Upper lobe of right lung (tissue), 1 donor: ENCODE measurements around the gene NR2C2AP. TPM values are rescaled to one million over a fixed set of nuclear protein-coding genes. Genes with fewer than 3 reads are reported as not detected.

ENCODE experiments used
- ATAC-seq: fragments of 200-7000 bp; cut with Tn5 transposase; one replicate; pipeline ENCODE4 v1.9.1; 2020; ENCODE audit warnings: mild to moderate bottlenecking, moderate library complexity
- DNase-seq: peaks from one replicate; pipeline ENCODE4 v3.0.0-alpha.2; 2020
- H3K27ac ChIP-seq: fragments of 200-600 bp; one replicate; pipeline ENCODE4 v1.8.0; 2022
- H3K27me3 ChIP-seq: fragments of 200-600 bp; one replicate; pipeline ENCODE4 v1.8.0; 2022; ENCODE audit warnings: mild to moderate bottlenecking
- H3K36me3 ChIP-seq: fragments of 200-600 bp; one replicate; pipeline ENCODE4 v1.8.0; 2022
- H3K4me1 ChIP-seq: fragments of 200-600 bp; one replicate; pipeline ENCODE4 v1.8.0; 2022
- H3K4me3 ChIP-seq: fragments of 200-600 bp; one replicate; pipeline ENCODE4 v1.8.0; 2022; ENCODE audit warnings: mild to moderate bottlenecking
- H3K9me3 ChIP-seq: fragments of 200-600 bp; one replicate; pipeline ENCODE4 v1.8.0; 2022
- CTCF ChIP-seq: fragments of 200-600 bp; IDR thresholded peaks from one replicate; pipeline ENCODE4 v1.8.0; 2022; ENCODE audit warnings: antibody characterized with exemption
- intact Hi-C: fragments of 100-400 bp; cut with DNase I; formaldehyde crosslinking; loops from one replicate; pipeline ENCODE4 v1.11.0; 2022
- total RNA-seq: library from RNA; stranded (reverse); fragmentation: NEBNext Ultra II Directional; extraction: Animal tissue kit (Norgen Biotek cat#: 25700); gene quantifications from one replicate; pipeline ENCODE4 v1.2.1, GENCODE V29; 2021
- donor health status: DM: no; HTN: yes; CAD: no; lungs with severe emphysema.

NR2C2AP gene
- total RNA-seq, 1 donor from 2014 or later, result 12.6 TPM

DNA sequence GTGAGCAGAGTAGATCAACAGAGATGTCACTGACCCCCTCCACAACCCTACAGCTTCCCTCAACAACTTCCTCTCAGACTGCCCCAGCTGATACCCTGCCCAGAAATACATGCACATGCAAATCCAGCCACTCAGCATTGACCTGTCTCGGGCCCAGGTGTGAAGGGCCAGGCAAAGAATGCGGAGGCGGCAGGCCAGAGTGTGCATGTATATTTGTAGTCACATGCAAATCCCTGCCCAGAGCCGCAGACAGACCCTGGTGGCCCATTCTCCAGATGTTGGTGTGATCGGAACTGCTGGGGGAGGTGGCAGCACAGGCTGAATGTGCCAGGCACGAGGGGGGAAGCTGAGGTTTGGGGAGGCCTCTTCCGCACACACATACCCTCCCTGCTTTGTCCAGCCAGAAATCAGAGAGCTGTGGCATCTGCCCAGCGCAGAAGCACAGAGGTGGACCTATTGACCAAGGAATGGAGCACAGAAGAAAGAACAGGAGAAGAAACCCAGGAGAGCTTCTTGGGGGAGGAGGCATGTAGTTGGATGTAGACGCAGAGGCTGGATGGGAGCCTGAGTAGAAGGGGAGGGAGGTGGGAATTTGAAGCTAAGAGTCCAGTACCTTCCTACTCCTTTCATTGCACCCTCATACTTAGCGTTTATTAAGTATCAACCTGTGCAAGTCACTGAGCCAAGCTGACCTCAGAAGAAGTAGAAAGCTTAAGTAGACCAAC, 47.6 kb downstream of the NR2C2AP start:
- intact Hi-C loops, result no loop called here
- no peak for DNase-seq
- no peak for TF ChIP-seq CTCF

GRCh38 chr19:19154768-19155494, 48.3 kb downstream of the NR2C2AP start:
- intact Hi-C loops, result no loop called here

More for the DNA sequence above, 47.6 kb downstream of the NR2C2AP start:
- Histone ChIP-seq H3K27me3 (no peaks in the 10 kb centered on the region), H3K4me3 (no peak overlapping the region), H3K4me1 (no peaks in the 10 kb centered on the region), H3K9me3 (no peaks in the 10 kb centered on the region), H3K27ac (no peak overlapping the region), H3K36me3 (no peaks in the 10 kb centered on the region)
- ATAC-seq, result no peak

GRCh38 chr19:19152668-19153384, 50.4 kb downstream of the NR2C2AP start:
- Histone ChIP-seq H3K27ac (no peak overlapping the region), H3K36me3 (peaks cover 15% of the 10 kb centered on the region), H3K27me3 (no peaks in the 10 kb centered on the region), H3K4me1 (no peaks in the 10 kb centered on the region), H3K9me3 (no peaks in the 10 kb centered on the region), H3K4me3 (no peak overlapping the region)
- TF ChIP-seq CTCF, result no peak
- ATAC-seq (no peak), DNase-seq (no peak)
- intact Hi-C loops, result no loop called here

More at GRCh38 chr19:19154768-19155494, 48.3 kb downstream of the NR2C2AP start:
- Histone ChIP-seq H3K36me3 (no peaks in the 10 kb centered on the region), H3K27ac (no peak overlapping the region), H3K9me3 (no peaks in the 10 kb centered on the region), H3K4me1 (no peaks in the 10 kb centered on the region), H3K4me3 (no peak overlapping the region), H3K27me3 (no peaks in the 10 kb centered on the region)
- ATAC-seq (no peak), DNase-seq (no peak)
- no peak for TF ChIP-seq CTCF

- no peak for ATAC-seq
Measured at GRCh38 chr19:19151418-19151817, 51.8 kb downstream of the NR2C2AP start.

More at GRCh38 chr19:19151418-19151817, 51.8 kb downstream of the NR2C2AP start:
- no peak overlapping the region for H3K27ac ChIP-seq
- H3K27me3 ChIP-seq, result no peaks in the 10 kb centered on the region
- peaks cover 15% of the 10 kb centered on the region for H3K36me3 ChIP-seq
- no peaks in the 10 kb centered on the region for H3K4me1 ChIP-seq
- no peak overlapping the region for H3K4me3 ChIP-seq
- TF ChIP-seq CTCF, result no peak
- intact Hi-C loops, result no loop called here
- H3K9me3 ChIP-seq, result no peaks in the 10 kb centered on the region
- DNase-seq, result no peak

Other genes starting within 250 kb of the NR2C2AP start
- 75.6 TPM for gene SUGP2, start 169.9 kb downstream of the NR2C2AP start, total RNA-seq
- gene ARMC6, start 169.8 kb downstream of the NR2C2AP start, total RNA-seq, result 21.7 TPM
- gene SLC25A42, start 139.4 kb downstream of the NR2C2AP start, total RNA-seq, result 12.7 TPM
- gene TMEM161A, start 64.9 kb downstream of the NR2C2AP start, total RNA-seq, result 31.0 TPM
- 1.4 TPM for gene MEF2B, start 33.2 kb downstream of the NR2C2AP start, total RNA-seq
- gene BORCS8, start 11.3 kb downstream of the NR2C2AP start, total RNA-seq, result 24.8 TPM
- gene RFXANK, start 11.2 kb downstream of the NR2C2AP start, total RNA-seq, result 66.8 TPM
- not detected for gene NCAN, start 8.5 kb upstream of the NR2C2AP start, total RNA-seq
- gene TM6SF2, start 69.9 kb upstream of the NR2C2AP start, total RNA-seq, result 1.4 TPM
- gene SUGP1, start 117.1 kb upstream of the NR2C2AP start, total RNA-seq, result 40.1 TPM
- 60.5 TPM for gene MAU2, start 117.4 kb upstream of the NR2C2AP start, total RNA-seq
- 85.8 TPM for gene GATAD2A, start 202.3 kb upstream of the NR2C2AP start, total RNA-seq